Measurements from ENCODE around the gene PIM3. TPM values are rescaled to one million over a fixed set of nuclear protein-coding genes. Genes with fewer than 3 reads are reported as not detected.
A peak's percentile ranks its signal among the peaks of the same experiment; 100 is the strongest.

Gene PIM3
- total RNA-seq, 6 experiments from 2014 or later, result 14.8 to 18.8 (median 17.4) TPM

DNA sequence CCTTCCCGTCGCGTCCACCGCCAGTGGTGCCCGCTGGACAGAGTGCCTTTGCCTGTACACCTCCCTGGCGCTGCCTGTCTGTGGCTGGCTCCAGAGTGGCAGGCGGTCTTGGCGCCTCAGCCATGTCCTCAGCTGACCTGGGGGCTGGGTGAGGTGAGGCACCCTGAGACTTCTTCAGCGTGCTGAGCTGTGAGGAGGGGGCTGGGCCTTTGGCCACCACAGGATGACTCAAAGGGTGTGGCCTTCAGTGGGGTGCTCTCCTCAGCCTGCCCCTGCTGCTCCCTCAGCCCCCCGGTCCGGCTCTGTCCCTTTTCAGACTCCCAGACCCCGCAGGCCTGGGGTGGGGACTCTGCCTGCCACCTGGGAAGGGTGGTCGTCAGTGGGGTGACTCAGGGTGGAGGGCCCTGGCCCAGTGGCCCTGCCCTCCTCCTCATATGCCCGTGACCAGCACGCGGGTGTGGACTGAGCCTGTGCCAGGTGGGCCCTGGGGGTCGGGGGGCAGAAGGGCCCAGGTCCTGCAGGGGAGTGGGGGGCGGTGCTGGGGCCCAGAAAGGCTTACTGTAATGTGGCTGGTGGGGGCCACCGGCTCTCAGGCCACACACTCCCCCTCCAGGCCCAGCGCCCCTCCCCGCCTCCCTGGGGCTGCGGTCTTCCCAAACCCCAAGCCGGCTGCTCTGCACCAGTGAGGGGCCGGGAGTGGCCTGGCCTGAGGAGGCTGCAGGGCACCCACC lies 26.2 kb upstream of the PIM3 start:
- Mint-ChIP-seq H3K27ac (no peak overlapping the region), H3K36me3 (ENCODE audit: low read depth) (no peaks in the 10 kb centered on the region), H3K4me3 (no peak overlapping the region), H3K4me1 (ENCODE audit: low read depth) (peaks cover 7% of the 10 kb centered on the region), H3K27me3 (ENCODE audit: insufficient read depth) (peaks cover 1% of the 10 kb centered on the region; the same call in 1 of the 2 replicates), H3K9me3 (no peaks in the 10 kb centered on the region)
- TF ChIP-seq, protein P1, sequence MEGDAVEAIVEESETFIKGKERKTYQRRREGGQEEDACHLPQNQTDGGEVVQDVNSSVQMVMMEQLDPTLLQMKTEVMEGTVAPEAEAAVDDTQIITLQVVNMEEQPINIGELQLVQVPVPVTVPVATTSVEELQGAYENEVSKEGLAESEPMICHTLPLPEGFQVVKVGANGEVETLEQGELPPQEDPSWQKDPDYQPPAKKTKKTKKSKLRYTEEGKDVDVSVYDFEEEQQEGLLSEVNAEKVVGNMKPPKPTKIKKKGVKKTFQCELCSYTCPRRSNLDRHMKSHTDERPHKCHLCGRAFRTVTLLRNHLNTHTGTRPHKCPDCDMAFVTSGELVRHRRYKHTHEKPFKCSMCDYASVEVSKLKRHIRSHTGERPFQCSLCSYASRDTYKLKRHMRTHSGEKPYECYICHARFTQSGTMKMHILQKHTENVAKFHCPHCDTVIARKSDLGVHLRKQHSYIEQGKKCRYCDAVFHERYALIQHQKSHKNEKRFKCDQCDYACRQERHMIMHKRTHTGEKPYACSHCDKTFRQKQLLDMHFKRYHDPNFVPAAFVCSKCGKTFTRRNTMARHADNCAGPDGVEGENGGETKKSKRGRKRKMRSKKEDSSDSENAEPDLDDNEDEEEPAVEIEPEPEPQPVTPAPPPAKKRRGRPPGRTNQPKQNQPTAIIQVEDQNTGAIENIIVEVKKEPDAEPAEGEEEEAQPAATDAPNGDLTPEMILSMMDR (IDR thresholded peaks at IDR 0.05), result no peak
- DNase-seq, result no peak

DNA sequence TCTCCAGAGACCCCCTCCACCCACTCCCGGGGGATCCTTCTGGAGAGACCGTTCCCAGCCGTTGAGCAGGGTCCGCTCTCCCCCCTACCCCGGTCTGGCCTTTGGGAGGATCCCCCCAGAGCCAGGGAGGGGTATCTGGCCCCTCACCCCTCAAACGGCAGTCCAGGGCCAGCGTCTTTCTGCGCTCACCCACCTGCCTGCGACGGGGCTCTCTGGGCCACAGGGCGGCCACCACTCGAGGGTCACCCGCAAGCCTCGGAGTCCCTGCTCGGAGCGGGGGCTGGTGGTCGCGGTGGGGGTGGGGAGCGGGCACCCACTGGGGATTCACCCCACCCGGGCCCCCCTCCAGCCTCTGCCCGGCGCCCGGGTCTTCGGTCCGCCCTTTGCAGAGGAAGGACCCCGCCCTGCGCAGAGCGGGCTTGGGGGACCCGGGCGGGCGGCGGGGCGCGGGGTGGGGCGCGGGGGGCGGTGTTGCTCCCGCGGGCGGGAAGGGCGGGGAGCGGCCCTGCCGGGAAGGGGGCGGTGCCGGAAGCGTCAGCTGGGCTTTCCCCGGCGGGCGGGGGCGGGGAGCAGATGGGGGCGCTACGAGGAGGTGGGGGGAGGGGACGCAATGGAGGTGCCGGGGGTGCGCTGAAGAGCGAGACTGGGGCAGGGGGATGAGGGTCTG lies 25.5 kb upstream of the PIM3 start:
- no peak for DNase-seq
- H3K4me3 Mint-ChIP-seq, result no peak overlapping the region
- no peaks in the 10 kb centered on the region for H3K36me3 Mint-ChIP-seq (ENCODE audit: low read depth)
- H3K9me3 Mint-ChIP-seq, result no peaks in the 10 kb centered on the region
- peaks cover 3% of the 10 kb centered on the region; the same call in 1 of the 2 replicates for H3K27me3 Mint-ChIP-seq (ENCODE audit: insufficient read depth)
- TF ChIP-seq, protein P1 (IDR thresholded peaks at IDR 0.05), result no peak
- H3K4me1 Mint-ChIP-seq (ENCODE audit: low read depth), result peaks cover 7% of the 10 kb centered on the region
- H3K27ac Mint-ChIP-seq, result no peak overlapping the region

- Mint-ChIP-seq H3K36me3 (ENCODE audit: low read depth) (no peaks in the 10 kb centered on the region), H3K4me3 (no peak overlapping the region), H3K4me1 (ENCODE audit: low read depth) (peaks cover 7% of the 10 kb centered on the region), H3K27ac (no peak overlapping the region), H3K9me3 (no peaks in the 10 kb centered on the region), H3K27me3 (ENCODE audit: insufficient read depth) (peaks cover 4% of the 10 kb centered on the region)
- TF ChIP-seq, protein P1 (IDR thresholded peaks at IDR 0.05), result no peak
- no peak for DNase-seq
Measured at GRCh38 chr22:49935561-49935960, 25.0 kb upstream of the PIM3 start.

DNA sequence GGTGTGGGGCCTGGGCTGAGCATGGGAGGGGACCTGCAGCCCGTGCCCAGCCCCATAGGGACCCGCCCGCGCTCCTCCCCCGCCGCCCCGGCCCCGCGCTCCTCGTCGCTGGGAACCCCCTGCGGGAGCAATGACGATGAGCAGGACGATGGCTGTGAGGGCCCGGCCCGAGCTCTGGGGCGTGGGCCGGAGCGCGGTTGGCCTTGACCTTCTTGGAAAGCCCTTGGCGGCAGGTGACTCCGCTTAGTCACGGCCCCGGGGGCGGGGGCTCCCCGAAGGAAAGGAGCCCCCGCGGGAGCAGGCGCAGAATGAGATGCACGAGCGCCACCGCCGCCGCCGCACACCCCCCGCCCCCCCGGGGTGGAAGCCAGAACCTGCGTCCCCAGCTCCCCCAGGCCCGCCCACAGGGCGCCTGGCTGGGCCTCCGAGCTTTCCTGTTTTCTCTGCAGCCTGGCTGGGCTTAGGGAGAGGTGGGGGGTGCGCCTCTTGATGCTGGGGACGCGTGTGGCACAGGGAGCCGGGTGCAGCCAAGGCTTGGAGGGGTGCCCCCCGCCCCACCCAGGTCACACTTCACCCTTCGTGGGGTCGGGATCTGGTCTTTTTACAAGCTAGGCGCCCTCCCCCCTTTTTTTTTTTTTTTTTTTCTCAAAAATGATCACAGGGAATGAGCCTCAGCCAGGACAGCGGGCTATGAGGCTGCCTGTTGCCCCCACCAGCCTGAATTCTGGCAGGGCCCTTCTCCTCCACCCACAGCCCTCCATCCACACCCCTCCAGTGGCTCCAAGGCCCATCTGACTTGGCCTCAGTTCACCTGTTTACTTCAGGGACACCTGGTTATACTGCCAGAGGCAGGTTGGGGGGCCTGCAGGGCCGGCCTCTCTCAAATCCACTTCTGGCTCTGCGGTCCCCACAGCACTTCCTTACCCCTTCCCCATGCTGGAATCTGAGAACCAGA lies 24.3 kb upstream of the PIM3 start:
- TF ChIP-seq, protein P1 (IDR thresholded peaks at IDR 0.05), result no peak
- DNase-seq, result peak; percentile 35
- Mint-ChIP-seq H3K27ac (no peak overlapping the region), H3K9me3 (no peaks in the 10 kb centered on the region), H3K36me3 (ENCODE audit: low read depth) (no peaks in the 10 kb centered on the region), H3K4me3 (no peak overlapping the region), H3K4me1 (ENCODE audit: low read depth) (peaks cover under 1% of the 10 kb centered on the region), H3K27me3 (ENCODE audit: insufficient read depth) (peaks cover 5% of the 10 kb centered on the region)

GRCh38 chr22:49936973-49937757 lies 23.4 kb upstream of the PIM3 start:
- H3K27ac Mint-ChIP-seq, result no peak overlapping the region
- no peaks in the 10 kb centered on the region for H3K4me1 Mint-ChIP-seq (ENCODE audit: low read depth)
- H3K4me3 Mint-ChIP-seq, result no peak overlapping the region

More at GRCh38 chr22:49936973-49937757, 23.4 kb upstream of the PIM3 start:
- Mint-ChIP-seq H3K36me3 (ENCODE audit: low read depth) (no peaks in the 10 kb centered on the region), H3K27me3 (ENCODE audit: insufficient read depth) (peaks cover 5% of the 10 kb centered on the region), H3K9me3 (no peaks in the 10 kb centered on the region)
- TF ChIP-seq, protein P1 (IDR thresholded peaks at IDR 0.05), result no peak
- no peak for DNase-seq

Data from HFFc6 (cell line).